IPS-18c (cell line): ENCODE measurements around the gene LCN10.

Experiments used
- H3K4me3 ChIP-seq: 2 replicates; pipeline ENCODE4 v1.7.0; 2013; ENCODE audit warnings: low read depth, mild to moderate bottlenecking, low read length, moderate library complexity; ENCODE audit not compliant: insufficient read depth
- H3K9me3 ChIP-seq: one replicate; pipeline ENCODE4 v1.6.1; 2013; ENCODE audit warnings: mild to moderate bottlenecking, low read length, moderate library complexity; ENCODE audit not compliant: control insufficient read depth, insufficient read depth

LCN10 gene

DNA sequence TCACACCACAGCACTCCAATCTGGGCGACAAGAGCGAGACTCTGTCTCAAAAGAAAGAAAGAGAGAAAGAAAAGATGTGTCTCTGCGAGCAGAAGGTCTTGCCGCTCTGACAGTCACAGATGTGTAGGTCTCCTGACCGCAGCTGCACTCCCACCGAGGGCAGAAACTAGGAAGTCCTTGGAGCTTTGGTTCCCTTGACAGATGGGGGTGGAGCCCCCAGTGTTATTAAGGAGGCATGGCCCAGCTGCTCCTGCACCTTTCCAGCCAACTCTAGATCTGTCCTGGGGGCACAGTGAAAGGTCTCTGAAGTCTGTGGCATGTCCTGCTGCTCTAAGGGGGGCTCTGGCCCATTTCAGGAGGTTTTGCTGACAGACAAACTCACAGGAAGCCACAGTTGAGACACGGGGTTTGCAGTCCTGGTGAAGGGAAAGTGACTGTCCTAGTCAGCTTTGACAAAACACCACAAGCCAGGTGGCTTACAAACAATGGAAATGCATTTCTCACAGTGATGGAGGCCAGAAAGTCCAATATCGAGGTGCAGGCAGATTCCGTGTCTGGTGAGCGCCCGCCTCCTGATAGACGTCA is 39.4 kb downstream of the LCN10 start:
- Histone ChIP-seq H3K9me3 (no peaks in the 10 kb centered on the region), H3K4me3 (no peak overlapping the region)

DNA sequence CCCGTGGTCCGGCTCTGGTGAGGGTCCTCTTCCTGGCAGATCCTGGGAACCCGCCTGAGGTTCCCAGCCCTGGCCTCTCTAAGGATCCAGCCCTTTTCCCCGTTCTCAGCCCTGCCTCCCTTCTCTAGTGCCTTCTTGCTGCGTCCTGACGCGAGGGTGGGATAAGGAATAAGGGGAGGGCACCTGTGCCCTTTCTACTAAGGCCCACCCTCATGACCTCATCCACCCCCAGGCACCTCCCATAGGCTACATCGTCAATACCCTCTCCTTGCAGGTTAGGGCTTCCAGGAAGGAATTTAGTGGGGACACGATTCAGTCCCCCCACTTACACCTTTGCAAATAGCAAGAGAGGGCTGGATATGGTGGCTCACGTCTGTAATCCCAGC is 41.1 kb downstream of the LCN10 start:
- H3K9me3 ChIP-seq = no peaks in the 10 kb centered on the region

DNA sequence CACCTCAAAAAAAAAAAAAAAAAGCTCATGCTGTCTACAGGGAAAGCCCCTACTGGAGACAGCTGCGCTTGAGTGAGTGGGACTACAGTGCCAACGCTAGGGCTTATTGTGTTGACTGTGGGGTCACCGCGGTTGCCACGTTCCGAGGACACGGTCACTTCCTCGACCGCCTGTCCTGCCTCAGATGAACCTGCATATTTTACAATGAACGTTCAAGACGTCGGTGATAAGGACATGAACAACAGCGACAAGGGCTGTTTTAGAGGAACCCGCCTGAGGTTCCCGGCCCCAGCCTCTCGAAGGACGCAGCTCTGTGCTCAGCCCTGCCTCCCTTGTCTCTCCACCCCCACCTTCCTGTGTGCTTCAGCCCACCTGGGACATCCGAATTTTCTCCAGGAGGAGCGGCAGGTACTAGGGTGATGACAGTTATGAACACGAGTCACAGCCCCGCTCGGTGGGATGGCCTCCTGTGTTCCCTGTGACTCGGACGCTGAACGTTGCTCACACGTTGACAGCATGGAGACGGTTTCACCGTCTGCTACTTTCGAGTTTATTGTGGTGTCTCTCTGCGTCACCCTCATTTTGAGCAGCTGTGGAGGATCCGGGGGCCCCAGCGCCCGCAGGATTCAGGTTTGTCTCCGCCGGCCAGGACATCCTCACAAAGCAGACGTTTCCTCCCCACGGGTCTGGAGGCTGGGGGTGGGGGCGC is 41.6 kb downstream of the LCN10 start:
- H3K4me3 ChIP-seq = no peak overlapping the region
- no peaks in the 10 kb centered on the region for H3K9me3 ChIP-seq

More for the DNA sequence above, 41.1 kb downstream of the LCN10 start:
- H3K4me3 ChIP-seq = no peak overlapping the region

DNA sequence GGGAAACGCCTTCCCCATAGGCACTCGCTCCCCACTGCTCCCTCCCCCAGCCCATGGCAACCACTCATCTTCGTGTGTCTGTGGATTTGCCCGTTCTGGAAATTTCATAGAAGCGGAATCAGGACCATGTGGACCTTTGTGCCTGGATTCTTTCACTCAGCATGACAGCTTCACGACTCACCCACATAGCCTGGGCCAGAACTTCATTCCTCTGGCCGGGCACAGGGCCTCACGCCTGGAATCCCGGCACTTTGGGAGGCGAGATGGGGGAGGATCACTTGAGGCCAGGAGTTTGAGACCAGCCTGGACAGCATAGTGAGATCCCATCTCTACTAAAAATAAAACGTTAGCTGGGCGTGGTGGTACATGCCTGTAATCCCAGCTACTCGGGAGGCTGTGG is 42.4 kb downstream of the LCN10 start:
- Histone ChIP-seq H3K4me3 (no peak overlapping the region), H3K9me3 (no peaks in the 10 kb centered on the region)

DNA sequence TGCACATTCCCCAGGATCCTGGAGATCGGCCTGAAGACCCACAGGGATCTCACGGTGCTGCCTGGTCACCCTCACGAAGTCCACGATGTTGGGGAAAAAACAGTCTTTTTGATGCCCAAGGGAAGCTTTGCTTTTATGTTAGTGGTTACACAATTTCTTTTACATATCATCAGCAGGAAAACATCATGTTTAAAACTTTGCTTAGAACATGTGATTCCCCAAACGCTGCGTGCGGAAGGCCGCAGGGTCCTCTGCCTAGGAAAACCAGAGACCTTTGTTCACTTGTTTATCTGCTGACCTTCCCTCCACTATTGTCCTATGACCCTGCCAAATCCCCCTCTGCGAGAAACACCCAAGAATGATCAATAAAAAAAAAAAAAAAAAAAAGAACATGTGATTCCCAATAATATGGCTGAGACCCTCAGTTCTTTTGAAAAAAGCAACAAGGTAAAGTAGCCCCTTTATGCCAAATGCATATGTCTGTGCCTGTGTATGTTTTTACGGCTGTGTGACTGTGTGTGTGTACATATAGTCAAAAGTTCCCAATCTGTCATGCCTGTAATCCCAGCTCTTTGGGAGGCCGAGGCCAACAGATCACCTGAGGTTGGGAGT is 44.0 kb downstream of the LCN10 start:
- H3K4me3 ChIP-seq = no peak overlapping the region
- no peaks in the 10 kb centered on the region for H3K9me3 ChIP-seq

DNA sequence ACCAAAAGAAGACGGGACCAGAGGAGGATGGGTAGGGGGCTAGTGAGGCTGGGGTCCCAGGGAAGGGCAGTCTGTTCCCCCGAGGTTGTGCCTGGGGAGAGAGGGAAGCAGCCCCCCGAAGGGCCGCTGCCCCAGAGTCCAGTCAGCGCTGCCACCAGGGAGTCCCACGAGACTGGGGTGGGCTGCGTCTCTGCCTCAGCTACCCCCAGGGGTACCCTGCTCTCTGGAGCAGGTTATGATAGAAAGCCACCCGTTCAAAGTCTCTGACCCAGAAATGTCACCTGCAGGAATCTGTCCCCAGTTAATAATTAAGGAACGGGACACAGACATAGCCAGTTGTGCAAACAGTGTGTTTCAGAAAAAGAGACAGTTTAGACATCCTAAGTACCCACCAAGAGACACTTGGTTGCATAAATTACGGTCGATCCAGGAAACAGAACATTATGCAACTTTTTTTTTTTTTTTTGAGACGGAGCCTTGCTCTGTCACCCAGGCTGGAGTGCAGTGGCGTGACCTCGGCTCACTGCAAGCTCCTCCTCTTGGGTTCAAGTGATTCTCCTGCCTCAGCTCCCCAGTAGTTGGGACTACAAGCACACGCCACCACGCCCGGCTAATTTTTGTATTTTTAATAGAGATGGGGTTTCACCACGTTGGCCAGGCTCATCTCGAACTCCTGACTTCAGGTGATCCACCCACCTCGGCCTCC is 44.8 kb downstream of the LCN10 start:
- Histone ChIP-seq H3K9me3 (no peaks in the 10 kb centered on the region), H3K4me3 (no peak overlapping the region)

DNA sequence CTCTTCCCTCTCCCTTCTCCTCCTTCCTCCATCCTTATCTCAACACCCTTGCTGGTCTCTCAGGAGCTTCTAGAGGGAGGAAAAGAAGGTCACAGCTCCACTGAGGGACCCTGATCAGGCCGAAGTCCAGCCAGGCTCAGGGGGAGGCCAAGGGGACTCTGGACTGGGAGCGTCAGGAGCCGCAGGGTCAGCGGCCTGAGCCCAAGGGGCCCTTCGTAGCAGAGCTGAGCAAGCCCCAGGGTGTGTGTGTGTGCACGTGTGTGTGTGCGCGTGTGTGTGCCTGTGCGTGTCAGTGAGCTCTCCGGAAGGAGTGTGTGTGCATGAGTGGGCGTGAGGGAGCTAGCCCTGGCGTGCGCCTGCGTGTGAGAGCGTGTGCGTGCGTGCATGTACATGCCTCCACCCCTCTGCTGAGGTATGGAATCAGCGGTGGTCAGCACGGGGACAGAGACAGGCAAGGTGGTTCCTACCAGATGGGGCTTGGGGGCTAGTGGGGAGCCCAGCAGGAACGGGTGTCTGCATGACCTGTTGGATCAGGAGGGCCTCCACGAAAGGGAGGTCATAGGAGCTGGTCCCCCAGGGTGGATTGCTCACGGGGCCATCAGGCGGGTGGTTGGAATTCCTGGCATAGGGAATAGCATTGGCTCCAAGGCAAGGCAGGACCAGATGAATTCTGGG is 45.5 kb downstream of the LCN10 start:
- H3K9me3 ChIP-seq = no peaks in the 10 kb centered on the region
- no peak overlapping the region for H3K4me3 ChIP-seq

DNA sequence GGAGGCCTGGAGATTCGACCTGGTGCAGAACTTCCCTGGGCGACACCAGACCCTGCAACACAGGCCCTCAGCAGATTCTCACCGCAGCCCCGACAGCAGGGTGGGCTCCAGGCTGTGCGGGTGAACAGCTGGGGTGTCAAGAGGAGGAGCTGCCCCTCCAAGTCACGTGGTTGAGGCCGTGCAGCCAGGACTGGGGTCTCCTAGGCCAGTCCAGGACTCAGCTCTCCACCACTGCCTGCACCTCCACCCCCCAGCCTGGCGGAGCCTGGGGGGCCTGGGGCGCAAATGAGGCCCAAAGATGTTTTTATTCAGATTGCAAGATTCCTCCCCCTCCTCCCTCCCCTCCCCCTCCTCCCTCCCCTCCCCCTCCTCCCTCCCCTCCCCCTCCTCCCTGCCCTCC is 46.2 kb downstream of the LCN10 start:
- Histone ChIP-seq H3K9me3 (no peaks in the 10 kb centered on the region), H3K4me3 (no peak overlapping the region)

DNA sequence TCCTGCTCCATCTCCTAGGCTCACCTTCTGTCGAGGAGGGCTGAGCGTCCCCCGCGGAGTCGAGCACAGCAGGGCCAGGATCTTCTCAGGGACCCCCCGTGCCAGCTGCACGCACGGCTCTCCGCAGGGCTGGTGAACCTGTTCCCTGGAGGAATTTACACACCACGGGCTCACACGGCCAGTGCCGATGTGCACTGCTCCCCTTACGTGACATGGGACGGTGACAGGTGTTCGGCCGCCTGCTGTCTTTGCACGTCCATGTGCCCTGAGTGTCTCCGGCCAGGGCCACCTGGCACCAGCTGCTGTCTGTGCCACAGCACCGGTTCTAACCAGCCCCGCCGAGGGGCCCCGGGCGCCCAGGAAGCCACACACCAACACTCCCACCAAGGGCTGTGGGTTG is 46.8 kb downstream of the LCN10 start:
- H3K9me3 ChIP-seq = no peaks in the 10 kb centered on the region
- no peak overlapping the region for H3K4me3 ChIP-seq

DNA sequence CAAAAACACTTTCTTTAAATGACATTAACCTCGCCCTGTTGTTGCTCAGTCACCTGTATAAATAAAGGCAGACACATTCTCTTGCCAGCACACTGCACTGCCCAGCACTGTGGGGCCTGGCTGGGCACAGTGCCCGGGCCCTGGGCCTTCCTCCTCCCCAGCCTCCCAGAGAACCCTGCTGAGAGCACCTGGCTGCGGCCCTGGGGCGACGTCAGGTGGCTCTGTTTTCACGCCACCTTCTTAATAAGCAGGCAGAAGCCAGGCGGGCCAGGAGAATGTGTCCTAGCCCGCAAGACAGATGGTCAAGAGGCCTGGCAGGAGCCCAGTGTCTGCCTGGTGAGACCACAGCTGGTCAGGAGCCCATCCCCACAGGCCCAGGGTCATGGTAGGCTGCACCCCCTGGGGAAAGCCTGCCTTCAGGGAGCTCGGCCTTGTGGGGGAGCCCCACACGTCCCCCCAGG is 47.3 kb downstream of the LCN10 start:
- Histone ChIP-seq H3K4me3 (no peak overlapping the region), H3K9me3 (no peaks in the 10 kb centered on the region)

DNA sequence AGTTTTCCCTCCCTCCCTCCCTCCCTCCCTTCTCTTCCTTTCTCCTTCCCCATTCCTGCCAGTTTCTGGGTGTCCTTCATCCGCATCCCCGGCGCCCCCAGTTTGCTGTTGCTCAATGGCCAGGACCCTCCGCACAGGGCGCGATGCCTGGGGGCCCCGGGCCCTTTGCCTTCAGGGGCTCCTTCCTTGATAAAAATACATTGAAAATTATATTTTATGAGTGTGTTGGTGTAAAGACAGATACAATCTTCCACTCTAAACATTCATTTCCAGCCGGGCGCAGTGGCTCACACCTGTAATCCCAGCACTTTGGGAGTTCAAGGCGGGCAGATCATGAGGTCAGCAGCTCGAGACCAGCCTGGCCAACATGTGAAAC is 47.9 kb downstream of the LCN10 start:
- H3K9me3 ChIP-seq = no peaks in the 10 kb centered on the region
- H3K4me3 ChIP-seq = no peak overlapping the region

DNA sequence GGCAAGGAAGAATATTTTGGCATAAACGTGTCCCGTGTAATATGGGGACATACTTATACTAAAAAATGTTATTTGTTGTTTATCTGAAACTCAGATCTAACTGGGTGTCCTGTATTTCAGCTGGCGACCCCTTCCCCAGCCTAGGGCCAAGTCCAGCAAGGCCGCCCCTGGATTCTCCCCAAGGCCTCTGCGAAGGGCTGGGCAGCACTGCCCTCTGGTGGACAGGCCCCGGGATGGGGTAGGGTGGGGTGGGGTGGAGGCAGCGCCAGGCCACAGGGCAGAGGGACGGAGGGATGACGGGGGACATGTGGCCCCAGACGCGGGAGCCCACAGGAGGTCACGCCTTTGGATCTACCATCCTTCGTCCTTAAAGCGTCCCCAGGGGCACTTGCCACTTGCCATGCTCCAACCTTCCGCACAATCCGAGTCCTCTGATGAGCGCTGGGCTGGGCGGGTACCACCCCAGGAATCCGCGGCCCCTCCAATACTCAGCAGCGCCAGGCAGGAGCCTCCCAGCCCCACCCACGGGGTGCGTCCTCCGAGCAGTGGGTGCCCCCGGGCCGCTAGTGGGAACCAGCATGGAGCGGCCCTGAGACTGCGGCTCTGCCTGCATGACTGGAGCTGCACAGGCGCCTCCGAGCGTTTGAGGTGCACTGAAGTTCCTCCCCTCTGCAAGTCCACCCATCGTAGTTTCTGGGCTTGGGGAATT is 48.4 kb downstream of the LCN10 start:
- Histone ChIP-seq H3K9me3 (no peaks in the 10 kb centered on the region), H3K4me3 (no peak overlapping the region)

DNA sequence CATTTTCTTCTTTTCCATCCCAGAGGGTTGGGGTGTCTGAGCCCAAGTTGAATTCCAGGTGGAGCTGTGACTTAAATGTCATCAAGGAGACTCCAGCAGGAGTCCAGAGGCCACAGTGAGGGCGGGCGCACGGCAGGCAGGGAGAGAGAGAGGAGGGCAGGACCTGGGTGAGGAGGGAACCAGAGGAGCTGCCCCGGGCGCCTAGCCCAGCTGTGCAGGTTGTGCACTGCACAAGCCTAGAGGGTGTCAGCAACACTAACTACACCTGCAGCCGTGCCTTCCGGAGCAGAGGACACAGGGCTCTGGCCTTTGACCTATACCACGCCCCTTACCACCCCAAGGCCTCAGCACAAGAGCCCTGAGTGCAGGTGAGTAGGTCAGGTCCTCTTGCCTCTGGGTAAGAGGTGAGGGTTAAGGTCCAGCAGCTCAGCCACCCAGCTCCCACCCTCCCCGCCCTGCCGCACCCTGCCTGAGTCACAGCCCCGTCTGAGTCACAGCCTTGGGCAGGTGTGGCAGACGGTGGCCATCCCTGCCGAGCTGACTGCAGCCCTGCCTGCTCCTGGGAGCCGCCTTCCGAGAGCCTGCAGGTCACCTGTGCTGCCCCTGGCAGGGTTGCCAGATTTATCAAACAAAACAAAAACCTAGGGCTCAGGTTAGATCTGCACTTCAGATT is 49.1 kb downstream of the LCN10 start:
- Histone ChIP-seq H3K4me3 (no peak overlapping the region), H3K9me3 (no peaks in the 10 kb centered on the region)

DNA sequence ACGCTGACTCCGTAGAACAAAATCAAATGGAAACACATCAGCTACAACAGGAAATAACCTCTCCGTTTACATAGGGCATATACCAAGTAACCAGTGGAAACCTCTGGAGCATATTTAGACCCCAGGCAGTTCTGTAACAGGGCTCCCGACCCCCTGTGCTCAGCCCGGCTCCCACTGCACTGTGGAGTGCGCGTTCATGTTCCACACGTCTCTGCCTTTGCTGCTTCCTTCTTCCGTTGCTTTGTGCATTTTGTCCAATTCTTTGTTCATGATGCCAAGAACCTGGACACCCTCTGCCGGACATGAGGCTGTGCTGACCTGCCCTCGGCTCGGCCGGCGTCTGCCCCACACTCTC is 49.6 kb downstream of the LCN10 start:
- H3K4me3 ChIP-seq = no peak overlapping the region
- H3K9me3 ChIP-seq = no peaks in the 10 kb centered on the region

DNA sequence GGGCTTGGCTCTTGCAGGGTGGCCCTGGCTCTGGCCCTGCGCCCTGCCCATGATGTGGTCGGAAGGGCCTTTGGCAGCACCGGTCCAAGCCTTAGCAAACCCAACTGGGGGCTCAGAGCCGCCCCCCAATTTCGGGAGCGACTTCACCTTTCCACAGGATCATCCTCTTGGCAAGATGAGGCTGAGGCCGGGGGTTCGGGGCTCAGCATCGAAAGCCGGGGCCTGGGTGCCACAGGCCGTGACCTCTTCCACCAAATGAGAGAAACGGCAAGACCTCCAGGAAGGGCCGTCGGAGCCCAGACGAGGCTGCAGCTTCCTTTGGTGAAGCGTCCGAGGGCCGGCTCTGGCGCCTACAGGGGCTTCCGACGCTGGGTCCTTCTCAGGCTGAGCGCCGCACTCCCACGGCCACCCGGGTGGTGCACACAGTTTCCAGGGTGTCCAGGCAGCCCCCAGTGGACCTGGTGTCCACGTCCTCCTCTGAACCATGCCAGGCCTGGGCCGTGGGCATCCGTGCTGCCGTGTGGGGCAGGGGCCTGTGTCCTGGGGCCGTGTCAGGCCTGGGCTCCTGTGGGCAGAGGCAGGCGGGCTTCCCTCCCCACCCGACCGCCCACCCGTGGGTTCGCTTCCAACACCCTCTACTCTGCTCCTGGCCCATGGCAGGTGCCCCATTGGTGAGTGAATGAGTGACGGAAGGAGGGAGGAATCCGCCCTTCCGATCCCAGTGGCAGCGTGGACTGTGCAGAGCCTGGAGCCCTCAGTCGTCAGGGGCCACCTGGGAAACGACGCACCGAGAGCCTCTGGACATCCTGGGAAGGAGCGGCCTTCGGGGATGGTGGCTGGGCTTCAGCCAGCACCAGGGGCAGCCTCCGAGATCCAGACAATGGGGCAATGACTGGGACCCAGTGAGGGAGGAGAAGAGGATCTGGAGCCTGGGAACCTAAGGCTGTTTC is 50.3 kb downstream of the LCN10 start:
- Histone ChIP-seq H3K4me3 (no peak overlapping the region), H3K9me3 (no peaks in the 10 kb centered on the region)
